ENCODE results near the gene CHST11.

DNA sequence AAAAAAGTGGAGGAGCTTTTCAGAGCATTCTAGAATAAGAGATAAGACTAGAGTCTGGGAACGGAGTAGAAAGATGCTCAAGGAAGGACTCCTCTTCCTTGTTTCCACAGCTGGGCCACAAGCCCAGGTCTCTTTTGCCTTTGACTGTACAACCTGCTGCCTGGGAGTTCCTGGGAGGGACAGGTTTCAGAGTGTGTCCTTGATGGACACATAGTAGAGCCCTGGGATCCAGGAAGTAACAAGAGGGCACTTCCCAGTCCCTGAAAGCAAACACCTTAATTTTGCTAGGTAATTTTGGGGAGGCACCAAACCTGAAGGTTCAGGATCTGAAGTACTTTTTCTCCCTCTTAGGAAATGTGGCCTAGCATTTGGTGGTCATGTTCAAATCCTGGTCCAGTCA, 44.4 kb downstream of the CHST11 start:
- no peak for TF ChIP-seq EP300 (IDR thresholded peaks at IDR 0.05)
- no peak for TF ChIP-seq CTCF (IDR thresholded peaks at IDR 0.05)

Measured in ovary (tissue), 3 donors.